Activated CD4-positive, alpha-beta T cell treated with anti-CD3 and anti-CD28 coated beads, Interleukin-2, amount 50 U/mL, for 48 hours (primary cell): ENCODE results near the gene KIF26B.
"Not testable (repeated sequence)": the region's sequence is repeated elsewhere in the genome, so short reads cannot be mapped to it uniquely, and the experiment has no call there.

Experiments used
- DNase-seq, 2 experiments: peaks; one replicate each; pipeline ENCODE4 v3.0.0-alpha.2; 2020

The KIF26B gene

DNA sequence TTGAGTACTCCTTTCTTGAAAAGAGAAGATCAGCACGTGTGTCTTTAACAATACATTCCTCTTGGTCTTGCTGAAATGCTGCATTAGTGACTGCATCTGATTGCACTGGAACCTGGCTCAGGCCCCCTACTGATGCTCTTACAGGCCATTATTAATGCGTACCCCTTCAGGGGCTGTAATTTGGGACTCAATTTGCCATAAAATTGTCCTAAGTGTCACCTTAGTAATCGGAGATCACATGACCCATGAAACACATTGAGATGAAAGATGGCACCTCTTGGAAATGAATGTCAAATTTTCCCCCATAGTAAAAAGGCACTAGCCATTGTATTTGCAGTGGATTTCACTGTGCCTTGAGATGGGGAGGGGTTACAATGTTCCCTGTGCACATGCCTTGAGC is 563.3 kb downstream of the KIF26B start:
- DNase-seq: no peak

DNA sequence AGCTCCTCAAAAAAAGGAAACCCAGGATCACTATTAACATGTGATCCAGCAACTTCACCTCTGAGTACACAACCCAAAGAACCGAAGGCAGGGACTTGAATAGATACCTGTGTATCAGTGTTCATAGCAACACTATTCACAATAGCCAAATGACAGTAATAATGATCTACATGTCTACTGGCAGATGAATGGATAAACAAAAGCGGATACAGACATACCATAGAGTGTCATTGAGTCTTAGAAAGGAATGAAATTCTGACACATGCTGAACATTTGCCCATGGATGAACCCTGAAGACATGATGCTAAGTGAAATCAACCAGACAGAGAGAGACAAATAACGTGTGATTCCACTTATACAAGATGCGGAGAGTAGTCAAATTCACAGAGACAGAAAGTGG is 564.2 kb downstream of the KIF26B start:
- DNase-seq: no peak

DNA sequence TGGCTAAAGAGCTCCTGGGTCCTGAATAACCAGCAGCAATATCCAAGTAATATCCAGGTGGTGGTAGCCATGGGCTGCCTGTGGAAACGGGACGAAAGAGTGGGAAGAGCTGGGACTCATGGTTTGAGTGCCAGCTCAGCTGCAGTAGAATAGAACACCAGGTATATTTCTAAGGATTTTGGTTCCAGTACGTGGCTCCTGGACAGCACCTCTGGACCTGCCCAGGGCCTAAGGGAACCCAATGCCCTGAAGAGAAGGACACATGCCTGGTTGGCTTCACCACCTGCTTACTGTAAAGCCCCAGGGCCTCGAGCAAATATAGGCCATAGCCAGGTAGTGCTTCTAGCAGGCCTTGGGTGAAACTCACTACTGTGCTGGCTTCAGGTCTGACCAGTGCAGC is 566.7 kb downstream of the KIF26B start:
- no peak for DNase-seq

DNA sequence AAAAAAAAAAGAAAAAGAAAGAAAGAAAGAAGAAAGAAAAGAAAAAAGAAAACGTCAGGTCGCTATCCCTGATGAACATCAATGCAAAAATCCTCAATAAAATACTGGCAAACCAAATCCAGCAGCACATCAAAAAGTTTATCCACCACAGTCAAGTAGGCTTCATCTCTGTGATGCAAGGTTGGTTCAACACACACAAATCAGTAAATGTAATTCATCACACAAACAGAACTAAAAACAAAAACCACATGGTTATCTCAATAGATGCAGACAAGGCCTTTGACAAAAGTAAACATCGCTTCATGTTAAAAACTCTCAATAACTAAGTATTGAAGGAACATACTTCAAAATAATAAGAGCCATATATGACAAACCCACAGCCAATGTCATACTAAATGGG is 573.2 kb downstream of the KIF26B start:
- DNase-seq: not testable (repeated sequence)

DNA sequence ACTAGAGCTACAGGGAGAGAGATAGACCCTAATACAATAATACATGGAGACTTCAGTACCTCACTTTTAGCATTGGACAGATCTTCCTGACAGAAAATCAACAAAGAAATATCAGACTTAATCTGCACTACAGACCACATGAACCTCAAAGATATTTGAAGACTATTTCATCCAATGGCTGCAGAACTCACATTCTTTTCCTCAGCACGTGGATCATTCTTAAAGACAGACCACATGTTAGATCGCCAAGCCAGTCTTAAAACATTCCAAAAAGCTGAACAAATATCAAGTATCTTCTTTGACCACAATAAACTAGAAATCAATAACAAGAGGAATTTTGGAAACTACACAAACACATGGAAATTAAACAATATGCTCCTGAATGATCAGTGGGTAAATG is 576.0 kb downstream of the KIF26B start:
- no peak for DNase-seq

DNA sequence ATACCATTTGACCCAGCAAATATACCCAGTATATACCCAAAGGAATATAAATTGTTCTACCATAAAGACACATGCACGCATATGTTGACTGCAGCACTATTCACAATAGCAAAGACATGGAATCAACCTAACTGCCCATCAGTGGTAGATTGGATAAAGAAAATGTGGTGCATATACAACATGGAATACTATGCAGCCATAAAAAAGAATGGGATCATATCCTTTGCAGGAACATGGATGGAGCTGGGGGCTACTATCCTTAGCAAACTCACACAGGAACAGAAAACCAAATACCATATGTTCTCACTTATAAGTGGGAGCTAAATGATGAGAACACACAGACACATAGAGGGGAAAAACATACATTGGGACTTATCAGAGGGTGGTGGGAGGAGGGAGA is 585.6 kb downstream of the KIF26B start:
- DNase-seq: not testable (repeated sequence)

DNA sequence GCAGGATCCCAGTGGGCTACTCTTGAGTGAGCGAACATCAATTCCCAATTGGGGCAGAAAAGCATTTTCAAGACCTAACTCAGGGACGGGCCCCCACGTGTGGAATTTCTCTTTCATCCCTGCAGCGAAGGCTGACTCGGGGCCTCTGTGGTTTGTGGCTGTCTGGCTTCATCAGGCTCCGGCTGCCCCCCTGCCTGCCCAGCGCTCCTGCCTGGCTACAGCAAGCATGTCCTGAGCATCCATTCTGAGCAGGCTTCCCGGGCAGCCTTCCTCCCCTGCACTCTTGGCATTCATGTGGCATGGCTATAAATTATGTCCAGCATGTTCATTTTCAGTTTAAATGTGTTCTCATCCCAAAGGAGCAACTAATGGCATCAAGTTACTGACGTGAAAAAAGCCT is 588.1 kb downstream of the KIF26B start:
- DNase-seq: no peak

DNA sequence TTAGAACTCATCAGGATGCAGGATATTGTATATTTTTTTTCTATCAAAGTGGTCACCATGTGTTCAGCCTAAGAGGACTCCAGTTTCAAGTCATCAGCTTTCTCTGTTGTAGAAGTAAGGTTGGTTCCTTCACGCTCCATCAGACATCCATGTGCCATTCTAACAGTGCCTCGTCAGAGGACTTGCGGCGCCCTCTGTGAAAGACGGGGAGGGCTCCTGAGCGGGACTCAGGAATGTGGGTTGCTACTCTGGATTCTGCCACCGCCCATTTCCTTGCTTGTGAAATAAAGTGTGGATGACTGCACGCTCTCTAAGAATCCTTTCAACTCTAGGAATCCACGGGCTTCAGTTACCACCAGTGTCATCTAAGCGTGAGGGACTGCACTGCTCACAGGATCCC is 593.5 kb downstream of the KIF26B start:
- DNase-seq: no peak

DNA sequence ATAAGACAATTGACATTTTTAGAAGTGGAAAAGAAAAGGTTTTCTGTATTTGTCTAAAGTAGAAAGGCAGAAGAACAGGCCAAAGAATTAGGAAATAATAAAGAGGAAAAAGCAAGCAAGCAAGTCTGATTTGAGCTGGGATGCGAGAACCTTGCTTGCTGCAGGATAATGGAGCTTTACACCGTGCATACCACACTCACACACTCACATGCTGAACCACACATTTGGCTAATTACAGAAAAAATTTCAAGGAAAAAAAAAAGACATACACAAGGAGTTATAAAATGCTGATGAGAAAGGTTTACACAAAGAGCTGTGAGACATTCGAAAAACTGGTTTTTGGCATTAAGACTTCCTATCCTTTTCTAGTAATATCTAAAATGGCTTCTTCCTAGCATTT is 593.9 kb downstream of the KIF26B start:
- no peak for DNase-seq

DNA sequence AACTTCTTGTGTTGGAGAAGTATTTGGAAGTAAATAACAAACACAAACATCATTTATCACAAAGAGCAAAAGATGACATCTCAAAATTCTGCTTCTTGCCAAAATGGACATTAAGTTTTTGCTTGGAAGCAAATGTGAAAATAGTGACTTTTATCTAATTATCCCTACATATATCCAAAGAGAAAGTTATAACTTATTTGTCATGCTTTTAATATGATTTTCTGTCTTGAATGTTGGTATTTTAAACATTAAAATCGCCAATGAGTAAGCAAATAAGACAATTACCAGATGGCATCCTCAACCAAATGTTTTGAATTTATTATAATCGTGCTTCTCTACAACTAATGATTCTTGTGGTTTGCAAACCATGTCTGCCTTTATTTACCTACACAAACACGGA is 594.3 kb downstream of the KIF26B start:
- no peak for DNase-seq

DNA sequence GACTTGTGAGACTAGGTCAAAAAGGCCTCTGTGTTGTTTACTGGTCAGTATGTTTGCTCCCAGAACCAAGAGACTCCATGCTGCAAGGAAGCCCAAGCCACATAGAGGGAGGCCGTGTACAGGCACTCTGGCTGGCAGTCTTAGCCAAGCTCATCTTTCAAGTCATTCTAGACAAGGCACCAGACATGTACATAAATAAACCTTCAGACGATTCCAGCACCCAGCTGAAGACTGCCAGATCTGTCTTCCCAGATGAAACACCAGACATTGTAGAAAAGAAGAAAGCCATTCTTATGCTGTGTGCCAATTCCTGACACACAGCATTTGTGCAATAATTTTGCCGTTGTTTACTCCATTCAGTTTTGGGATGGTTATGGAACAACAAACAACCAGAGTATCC is 595.5 kb downstream of the KIF26B start:
- no peak for DNase-seq

DNA sequence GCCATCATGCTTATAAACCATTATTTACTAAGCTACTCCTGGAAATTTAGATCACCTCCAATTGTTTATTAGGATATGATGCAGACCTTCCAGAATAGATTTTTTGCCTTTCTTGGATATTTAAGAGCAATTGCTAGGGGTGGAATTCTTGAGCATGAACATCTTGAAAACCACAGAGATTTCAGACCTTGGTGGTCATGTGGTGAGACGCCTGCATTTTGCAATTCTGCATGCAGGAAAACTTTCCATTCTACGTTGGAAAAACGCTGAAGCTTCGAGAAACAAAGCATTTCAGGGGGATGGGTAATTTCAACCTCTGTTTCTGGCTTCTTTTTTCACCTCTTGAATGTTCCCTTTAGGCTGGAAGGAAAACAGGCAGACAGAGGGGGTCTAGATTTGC is 596.3 kb downstream of the KIF26B start:
- no peak for DNase-seq

DNA sequence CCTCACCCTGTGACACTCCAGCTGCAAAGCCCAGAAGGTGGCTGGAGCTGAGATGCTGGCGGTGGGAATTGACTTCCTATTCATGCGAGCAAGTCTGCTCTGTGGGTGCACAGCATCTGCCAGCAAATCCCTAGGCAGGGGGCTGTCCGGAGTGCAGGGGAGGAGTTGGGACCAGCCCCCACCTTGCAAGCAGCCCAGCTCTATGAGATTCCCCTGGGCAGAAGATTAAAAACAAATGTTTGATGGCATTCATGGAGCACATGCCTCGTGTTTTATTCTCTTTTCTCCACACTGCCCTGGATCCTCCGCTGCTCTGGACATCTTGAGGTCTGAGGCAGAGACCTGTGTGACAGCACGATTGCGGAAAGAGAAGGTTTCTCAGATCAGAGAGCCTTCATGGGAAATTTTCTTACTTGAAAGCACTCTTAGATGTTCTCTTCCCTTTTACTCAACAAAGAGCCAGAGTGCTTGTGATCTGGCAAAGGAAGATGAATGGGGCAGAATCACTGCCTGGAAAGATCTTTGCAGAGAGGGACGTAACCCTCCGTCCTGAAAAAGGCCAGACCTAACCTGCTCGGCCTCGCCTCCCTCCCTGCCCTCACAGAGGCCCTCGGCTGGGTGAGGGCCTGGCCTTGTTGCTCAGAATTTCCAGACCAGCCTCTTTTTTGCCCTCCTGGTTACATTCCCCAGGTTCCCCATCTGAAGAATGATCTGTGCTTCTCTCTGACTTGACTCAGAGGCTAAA is 597.1 kb downstream of the KIF26B start:
- DNase-seq: no peak

DNA sequence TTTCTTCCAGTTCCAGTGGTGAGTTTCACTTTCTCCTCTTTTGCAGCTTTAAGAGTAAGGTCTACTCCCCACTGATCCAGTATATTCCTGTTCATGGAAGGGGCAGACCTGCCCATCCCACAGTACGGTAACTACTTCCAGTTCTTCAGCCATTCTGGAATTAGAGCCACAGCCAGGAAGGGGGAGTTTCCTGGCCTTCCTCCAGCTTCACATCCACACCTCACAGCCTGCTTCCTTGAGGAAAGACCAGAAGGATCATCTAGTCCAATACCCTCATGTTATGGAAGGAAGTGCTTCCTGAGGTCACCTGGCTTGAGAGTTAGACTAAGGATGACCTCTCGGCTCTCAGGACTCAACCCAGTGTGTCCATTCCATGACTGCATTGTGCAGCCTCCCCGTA is 597.8 kb downstream of the KIF26B start:
- DNase-seq: no peak

DNA sequence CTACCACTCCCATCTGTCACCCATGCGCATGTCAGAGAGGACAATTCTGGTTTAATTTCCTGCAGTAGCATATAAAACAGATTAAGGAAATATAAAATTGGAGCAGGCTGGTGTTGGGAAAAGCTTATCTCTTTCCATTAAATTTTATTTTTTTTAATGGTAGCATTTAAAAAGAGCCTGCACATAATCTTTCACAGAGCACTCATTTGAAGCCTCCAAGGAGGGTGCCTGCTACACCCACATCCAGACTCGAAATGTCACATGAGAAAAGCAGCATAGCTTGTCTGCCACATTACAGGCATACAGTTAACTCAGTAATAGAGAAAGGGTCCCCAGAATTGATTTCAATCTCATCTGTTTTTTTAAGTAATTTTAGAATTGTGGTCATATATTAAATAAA is 599.0 kb downstream of the KIF26B start:
- DNase-seq: no peak

DNA sequence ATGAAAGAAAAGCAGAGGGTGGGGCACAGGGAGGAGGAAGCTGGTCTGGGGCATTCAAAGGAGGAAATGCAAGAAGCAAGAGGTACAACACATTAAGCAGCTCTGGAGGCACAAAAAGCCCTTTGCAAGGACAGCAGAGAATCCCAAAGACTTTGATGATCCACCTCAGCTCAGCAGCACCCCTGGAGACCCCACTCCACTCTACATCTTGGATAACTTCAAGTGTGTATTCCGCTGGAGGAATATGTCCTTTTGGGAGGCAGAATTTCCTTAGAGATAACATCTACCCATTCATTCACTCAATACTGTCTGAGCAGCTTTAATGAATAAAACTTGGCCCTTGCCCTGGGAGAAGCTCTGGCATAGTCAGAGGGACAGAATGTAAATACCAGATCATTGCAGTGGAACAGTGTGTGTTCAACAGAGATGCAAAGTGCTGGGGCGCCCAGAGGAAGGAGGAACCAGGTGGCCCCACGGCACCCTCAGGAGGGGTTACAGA is 599.7 kb downstream of the KIF26B start:
- no peak for DNase-seq
